NCI-H187 treated with DMSO at 0.1 percent for 48 hours (cell line): ENCODE data around the gene PRLR.

Experiments used
- DNase-seq: peaks from one replicate; lab custom pipeline; 2025; lab: John Stamatoyannopoulos, UW

Gene PRLR

DNA sequence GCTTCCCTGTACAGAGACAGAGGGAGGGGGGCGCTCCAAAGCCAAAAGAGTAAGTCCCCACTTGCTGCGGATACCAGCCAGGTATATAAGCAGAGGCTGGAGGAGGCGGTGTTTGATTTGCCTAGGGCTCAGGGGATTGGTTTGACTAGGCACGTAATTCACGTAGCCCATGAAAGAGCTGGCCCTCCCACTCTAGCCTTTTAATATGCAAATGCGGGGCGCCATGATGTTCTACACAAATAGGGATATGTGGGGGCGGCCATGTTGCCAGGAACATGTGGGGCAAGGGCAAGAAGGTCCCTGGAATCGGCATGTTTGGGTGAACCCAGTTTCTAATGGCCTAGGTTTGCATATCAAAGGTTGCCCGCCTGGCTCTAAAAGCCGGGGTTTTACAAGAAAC is 3.3 kb upstream of the PRLR start:
- DNase-seq, result no peak

DNA sequence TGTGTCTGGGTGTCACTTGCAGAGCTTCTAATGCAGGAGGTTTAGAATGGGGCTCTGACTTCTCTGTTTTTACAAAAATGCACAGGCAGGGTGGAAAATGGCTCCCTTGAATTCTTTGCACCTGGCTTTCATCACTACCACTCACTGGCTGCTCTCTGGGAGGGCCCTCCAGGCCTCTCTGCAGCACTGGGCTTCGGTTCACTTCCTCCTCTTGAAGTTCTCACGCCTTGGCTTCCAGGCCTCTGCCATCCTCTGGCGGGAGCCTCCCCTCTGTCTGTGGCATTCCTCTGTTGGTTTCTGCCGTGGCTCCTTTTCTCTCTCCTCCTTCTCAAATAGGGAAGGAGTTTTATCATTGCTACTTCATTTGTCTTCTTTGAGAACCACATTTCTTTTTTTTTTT is 2.8 kb upstream of the PRLR start:
- DNase-seq, result no peak

DNA sequence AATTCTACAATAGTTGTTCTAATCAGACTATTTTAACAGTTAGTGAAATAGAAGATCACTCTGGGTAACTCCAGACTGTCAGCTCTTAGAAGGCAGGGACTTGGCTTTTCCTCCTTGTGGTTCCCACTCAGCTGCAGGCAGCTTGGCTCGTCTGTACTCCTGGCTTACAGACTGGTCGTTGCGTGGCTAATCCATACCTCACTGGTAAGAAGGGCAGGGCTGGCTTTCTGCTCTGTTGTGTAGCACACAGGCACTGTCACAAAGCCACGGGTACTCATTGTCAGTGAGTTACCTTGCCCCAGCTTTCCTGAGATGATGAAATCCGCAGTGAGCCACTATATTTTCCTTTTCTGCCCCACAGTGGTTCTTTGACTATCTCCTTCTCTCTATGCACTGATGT is 1.8 kb upstream of the PRLR start:
- no peak for DNase-seq

DNA sequence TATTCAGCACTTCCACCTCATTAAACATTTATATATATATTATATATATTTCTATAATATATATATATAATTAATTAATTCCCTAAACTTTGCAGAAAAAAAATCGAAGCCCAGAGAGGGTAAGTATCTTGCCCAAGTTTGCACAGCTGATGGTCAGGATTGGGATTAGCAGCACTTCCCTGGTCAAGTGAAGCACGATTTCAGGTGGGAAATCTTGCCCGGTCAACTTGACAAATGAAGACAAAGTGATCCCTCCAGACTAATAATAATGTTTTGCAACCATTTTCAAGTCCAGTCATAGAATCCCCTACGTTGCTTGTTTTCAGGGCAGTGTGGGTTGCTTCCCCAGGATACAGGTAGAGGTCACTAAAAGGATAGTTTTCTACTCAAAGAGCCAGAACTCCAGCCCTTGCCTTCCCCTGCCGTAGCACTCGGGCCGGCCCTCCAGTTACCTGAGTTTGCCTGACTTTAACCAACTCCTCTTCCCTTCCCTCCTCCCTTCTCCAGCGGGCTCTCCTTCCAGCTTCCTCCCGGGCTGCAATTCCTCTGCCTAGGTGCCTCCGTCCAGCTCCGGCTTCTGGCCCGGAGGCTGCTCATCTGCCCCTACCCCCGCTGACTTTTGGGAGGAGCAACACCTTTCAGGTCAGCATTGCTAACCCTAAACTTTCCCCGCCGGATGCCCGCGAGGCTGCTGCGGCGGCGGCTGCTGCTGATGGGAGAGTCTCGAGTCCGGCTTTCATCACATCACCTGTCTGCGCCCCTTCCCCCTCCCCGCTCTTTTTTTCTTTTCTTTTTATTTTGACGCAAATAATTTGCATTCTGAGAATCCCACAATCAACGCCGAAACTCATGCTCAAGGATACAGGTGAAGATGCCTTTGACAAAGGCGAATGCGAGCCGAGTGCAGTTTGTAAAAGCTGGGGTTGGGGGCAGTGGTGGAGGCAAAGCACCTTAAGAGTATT is 930 bp downstream of the PRLR start:
- DNase-seq, result no peak

DNA sequence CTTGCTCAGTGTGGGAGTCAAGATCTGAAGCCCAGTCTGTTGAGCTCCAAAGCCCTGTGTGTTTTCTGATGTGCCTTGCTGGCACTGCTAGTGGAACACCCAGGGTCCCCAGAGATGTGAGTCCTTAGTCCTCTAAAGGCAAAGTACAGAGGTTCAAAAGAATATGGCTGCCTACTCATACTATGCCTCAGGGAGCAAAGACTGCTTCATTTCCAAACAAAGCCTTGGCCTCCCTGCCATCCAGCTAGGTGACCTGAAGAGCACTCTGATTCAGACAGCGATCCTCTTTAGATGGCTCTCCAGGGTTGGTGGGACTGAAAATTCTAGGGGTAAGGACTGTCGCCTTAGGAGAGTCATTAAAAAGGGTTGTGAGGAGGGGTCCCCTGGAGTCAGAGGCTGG is 2.0 kb downstream of the PRLR start:
- DNase-seq, result no peak

DNA sequence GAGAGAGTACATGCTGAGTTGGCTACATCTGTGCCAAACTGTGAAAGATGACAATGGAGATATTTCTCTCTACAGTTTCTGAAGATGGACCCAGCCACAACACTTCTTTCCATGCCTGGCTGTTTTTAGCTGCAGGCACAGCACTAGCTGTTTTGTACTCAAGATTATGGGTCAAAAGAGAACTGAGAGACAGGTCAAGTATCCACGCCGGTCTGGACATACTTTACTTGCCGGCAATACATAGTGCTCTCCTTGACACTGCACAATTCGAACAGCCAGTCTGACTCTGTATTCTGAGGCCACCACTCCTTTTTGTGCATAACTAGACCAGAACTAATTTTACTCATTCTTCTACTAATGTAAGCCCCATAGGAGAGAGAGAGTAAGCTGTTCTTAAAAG is 2.6 kb downstream of the PRLR start:
- DNase-seq, result no peak

DNA sequence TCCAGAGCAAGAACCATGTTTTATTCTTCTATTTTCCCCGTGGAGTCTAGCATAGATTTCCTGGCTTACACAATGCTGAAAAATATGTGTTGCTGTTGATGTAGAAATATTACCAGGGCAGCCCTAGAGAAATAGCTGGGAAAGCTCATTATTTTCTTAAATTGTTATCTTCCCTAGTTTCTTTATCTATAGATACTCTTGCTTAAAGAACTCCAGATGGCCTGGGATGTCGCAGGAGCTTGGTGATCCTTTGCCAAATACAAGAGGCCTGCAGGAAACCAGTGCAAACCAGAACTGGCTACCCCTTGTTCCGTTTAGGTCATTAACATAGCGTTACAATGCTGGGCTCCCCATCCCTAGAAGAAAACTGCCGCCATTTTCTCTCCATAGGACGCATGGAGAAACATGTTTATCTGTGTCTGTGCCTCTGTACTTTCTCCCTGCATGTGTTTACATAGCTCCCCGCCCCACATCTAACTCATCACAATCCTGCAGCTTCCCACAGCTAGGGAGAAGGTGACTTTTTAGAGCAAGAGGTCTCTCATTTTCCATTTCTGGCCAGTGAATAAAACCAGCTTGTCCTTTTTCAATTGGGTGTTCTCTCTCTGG is 6.4 kb downstream of the PRLR start:
- no peak for DNase-seq

DNA sequence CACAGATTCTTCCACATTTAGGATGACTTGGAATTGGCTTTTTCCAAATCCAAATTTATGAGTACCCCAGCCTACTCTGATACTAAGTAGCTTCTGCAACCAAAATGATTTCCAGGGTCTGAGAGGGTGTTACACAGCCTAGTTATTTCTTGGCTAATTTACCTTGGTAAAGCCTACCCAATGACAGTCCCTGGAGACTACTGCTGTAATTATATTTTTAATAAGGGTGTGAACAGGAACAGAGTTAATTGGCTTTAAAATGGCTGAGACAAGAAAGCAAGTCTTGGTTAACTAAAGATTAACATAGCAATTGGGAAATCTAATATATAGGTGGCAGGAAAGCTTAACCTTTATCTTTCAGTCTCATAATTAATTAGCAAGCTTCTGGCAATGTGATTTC is 9.3 kb downstream of the PRLR start:
- no peak for DNase-seq

DNA sequence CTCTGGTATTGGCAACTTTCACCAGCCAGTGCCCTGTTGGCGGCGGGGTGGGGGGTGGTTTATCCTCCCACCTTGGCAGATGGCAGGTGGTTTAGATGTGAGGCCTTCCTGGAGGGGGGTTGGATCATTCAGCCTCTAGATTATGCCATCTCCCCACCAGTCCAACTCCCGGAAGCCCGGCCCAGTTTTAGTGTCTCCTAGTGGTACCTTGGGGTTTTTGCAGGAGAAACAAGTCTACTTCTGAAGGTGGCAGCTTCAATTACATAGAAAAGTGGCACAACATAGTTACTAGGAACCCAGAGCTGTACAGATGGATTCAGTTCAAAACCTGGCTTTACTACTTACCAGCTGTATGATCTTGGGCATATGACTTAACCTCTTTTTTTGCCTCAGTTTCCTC is 11.3 kb downstream of the PRLR start:
- no peak for DNase-seq

DNA sequence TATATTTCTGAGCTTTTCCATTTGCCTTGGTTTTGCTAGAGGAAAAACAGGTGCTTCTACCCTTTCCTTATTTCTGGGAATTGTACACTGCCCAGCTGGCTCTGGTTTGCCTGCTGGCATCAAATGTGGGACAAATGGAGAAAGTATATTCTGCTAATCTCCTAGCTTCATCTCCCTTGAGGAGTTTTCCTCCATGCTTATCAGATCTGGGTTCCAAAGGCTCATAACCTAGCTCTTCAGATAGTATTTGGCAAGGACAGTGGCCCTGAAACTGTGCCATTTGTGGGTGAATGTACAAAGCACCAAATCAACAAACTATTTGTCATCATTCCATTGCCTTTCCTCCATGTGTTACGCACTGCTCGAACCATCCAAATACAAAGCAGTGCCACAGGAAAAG is 16.2 kb downstream of the PRLR start:
- DNase-seq, result no peak

DNA sequence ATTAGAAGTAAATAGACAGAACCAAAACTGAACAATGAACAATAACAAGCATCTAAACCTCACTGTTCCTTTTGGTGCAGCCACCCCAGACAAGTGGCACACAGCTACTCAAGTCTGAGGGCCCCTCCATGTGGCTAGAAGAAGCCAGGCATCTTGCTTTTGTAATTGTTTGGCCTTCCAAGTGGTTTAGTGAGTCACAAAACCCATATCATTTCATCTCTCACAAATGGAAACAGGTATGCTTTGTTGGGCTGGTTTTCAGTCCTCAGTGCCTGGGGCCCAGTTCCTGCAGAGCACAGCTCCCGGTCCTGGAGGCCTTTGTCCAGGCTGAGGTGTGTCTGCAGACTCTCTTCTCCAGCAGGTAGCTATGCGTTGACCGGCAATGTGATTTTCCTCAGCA is 16.7 kb downstream of the PRLR start:
- no peak for DNase-seq

DNA sequence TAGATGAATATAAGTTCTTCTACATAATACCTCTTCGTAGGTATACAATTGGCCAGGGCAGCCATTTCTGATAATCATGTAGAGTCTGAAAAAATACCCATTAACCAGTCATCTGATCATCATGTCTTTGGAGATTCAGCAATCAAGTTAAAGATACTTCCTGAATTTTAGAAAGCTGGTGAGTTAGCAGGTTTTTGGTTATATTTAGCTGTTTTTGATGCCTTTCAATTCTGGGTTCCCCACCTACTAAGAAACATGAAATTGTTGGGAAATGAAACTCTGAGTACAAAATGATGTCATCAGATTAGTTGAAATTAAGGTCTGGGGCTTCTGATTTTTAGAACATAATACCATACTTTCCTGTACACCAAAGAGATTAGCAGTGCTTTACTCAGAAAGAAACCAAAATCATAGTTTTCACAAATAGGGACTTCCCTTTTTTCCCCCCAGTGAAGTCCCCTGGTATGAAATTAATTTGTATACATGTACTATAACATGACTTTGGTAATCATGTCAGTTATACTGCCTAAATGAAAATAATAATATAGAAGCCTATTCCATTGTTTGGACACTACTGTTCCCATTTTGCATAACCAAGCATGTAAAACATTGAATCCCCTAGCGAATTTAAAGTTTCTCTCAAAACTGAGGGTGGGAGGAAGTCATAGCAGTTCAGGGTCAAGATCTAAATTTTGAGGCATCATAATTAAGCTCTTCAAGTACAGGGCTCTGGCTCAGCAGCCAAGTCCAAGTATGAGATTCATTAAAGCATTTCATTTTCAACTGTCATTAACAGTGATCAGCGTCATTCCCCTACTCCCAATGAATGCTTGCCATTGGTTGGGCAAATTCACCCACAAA is 17.9 kb downstream of the PRLR start:
- DNase-seq, result no peak

DNA sequence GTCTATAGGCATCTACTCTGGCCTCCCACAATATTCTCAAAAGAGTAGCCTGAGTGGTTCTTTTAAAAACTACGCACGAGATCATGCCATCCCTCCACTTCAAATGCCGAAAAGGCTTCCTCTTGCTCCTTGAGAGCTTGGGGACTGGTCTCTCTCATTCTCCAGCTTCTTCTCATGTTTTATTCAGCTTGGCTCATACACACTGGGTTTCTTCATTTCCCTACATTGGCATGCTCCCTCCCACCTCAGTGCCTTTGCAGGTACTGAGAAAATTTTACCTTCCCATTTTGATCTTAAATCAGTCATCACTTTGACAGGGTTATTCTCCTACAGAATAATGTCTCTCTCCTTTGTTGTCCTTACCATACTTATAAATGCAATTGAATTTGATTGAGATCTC is 20.4 kb downstream of the PRLR start:
- DNase-seq, result no peak

DNA sequence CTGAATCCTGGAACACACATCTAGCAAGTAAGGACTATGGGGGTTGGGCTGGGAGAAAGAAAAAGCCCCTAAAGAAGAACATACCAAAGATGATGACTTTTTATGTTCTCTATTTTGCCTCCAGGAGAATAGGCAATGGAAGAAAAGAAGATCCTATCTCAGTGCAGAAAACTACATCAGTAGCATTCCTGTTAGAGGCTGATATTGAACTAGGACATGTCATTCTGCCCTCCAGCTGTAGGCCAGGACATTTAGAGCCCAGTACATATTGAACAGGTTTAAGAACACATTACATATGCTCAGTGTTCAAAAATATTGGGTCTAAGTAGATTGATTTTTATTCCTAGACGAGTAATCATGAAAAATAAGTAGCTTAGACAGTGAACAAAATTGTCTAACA is 24.7 kb downstream of the PRLR start:
- no peak for DNase-seq

DNA sequence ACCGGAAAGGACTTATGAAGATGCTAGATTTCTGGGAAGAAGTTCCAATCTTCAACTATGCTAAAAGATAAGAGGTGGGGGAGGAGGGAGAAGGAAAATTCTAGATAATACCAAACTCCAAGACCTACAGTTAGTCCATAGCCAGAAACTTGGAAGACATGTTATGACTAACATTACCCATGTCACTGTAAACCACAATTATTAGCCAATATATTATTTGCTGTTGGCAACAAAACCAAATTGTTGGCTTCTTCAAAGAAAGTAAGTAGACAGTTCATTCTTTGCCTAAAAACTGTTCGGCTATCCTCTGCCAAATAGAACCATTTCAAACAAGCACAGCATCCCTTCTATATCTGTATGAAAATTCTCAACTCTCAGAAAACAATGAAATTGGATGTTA is 25.1 kb downstream of the PRLR start:
- no peak for DNase-seq

DNA sequence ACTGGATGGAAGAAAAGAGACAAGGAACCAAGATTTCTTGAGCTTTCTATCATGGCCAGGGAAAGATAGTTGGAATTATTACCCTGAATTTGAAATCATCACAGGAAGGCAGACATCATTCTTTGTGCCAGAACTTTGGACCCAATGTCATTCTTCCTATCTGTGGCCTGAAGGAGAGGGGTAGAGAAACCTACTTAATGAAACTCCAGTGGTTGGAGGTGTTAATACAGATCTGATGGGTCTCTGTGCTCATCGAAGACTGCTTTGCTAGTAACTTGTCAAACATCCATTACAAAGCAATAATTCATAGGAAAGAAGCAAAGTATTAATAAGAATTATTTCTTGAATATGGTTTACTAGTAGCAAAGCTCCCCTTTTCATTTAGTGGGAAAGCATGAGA is 26.9 kb downstream of the PRLR start:
- no peak for DNase-seq

DNA sequence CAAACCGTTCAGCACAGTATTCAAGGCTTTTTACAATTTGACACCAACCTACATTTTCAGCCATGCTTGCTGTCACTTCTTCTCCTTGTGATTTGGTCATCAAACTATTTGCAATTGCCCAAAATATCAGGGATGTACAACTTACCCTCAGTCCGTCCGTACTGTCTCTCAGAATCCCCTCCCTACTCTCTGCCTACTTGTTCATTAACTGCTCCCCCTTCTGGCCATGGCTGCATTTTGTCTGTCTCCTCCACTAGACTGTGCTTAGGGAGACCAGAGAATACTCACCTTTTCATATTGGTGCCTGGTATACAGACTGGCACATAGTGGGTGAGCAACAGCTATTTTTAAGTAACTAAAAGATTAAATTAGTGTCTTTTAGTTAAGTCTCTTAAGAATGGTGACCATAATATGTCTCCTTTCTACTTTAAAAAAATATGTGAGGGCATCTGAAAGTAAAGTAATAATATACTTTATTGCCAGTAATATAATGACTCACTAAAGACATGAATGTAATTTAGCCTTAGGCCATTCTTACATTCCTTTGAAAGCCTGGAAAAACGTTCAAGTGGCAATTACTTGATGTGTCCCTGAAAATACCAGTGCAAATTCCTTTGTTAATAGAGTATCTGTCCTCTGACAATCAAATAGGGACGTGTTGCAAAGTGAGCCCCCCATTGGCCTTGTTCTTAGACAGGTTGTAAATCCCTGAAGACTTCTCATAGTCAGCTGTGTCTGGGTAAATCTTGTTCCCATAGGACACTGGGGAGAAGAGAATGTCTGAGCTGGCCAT is 27.8 kb downstream of the PRLR start:
- no peak for DNase-seq

DNA sequence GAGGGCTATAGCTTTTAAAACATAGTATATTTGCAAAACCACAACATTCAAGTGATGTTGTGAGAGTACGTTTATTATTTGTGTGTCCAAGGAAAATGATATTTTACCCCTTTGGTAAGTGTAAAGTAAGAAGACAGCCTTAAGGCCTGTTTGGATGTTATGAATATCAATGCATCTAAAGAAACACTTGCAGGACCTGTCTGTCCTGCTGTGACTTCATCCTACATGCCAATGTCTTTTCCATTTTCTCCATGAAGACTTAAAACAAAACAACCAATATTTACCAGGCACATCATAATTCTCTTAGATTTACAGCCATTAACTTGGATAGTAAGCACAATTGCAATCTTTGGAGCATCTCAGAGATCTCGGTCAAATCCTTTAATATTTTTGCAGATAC is 29.0 kb downstream of the PRLR start:
- no peak for DNase-seq

DNA sequence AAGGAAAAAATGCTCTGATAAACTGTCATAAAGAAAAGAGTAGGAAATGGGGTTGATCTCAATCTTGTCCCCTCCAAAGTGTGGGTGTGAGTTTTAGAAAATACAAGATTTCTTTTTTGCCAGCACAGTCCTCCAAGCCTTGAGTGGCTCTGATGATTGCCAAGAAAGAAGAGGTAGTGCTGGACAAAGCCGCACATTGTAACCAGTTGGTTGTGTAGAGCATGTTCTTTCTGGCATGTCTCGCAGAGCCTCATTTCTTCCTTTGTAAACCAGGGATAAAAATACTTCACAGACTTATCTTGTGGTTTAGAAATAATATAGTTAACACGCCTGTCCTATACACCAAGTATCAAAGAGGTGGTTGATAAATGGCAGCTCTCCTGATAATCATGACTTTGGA is 30.4 kb downstream of the PRLR start:
- DNase-seq, result no peak

DNA sequence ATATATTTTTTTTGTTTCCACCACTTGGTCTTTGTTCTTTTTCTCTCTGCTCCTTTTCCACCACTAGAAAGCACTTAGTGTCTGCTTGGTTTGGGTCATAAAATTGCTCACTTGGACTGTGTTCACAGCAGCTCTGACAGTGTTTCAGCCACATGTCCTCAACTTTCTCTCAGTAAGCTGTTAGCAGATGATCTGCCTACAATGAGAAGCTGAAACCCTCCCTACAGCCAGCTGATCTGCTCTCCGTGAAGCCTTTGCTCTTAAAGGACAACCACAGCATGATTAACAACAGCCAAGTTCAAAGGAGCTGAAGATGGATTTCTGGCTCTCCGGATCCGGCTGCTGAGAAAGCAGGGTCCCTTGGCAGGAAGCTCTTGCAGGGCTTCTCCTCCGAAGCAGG is 31.6 kb downstream of the PRLR start:
- DNase-seq, result no peak

DNA sequence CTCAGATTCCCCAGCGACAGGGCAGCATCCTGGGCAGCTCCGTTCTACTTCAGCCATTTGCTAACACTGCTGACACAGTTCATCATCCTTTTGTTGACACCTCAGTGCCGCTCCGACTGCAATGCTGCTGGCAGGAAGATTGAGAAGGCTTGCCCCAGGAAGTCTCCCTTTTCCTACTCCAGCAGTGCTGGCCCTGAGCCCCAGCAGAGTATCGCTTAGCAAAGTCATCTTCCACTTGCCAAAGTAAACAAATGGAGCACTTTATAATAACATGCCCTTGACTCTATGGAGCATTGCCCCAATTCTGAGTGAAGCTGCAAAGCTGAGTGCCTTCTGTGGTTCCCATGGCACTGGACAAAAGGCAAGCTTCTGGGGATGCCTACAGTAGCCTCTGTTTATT is 32.2 kb downstream of the PRLR start:
- no peak for DNase-seq

DNA sequence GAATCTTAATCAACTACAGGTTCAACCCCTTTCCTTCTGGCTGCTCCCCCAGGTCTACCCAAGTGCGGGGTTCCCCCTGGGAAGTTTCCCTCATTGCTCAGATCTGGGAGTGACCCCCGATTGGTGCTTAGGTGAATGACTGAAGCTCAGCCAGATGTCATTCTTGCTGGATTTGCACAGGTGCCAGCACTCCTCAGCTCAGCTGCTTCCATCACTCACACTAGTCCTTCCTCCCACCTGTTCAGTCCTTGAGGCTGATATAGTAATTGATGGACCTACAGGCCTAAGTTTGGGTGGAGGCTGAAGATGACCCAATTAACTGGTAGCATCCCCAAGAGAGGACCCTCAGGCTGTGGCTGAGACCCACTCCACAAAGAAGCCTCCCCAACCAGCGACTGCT is 32.9 kb downstream of the PRLR start:
- no peak for DNase-seq
